Epithelial cell of esophagus (primary cell): ENCODE measurements around the gene MFSD8.
"Not testable (repeated sequence)": the region's sequence is repeated elsewhere in the genome, so short reads cannot be mapped to it uniquely, and the experiment has no call there.

Experiments
- DNase-seq: peaks from one replicate; pipeline ENCODE4 v3.0.0; 2010; ENCODE audit warnings: low read depth
- H3K4me3 ChIP-seq: 2 replicates; pipeline ENCODE4 v1.5.1; 2011; ENCODE audit warnings: mild to moderate bottlenecking, low read length, control low read depth
- TF ChIP-seq, protein P1 (sequence below): IDR thresholded peaks from 2 replicates; pipeline ENCODE4 v1.5.1; 2011; ENCODE audit warnings: low read depth, mild to moderate bottlenecking, low read length, control low read depth, inconsistent platforms; ENCODE audit not compliant: insufficient read depth; ENCODE audit errors: missing control alignments

Gene MFSD8

DNA sequence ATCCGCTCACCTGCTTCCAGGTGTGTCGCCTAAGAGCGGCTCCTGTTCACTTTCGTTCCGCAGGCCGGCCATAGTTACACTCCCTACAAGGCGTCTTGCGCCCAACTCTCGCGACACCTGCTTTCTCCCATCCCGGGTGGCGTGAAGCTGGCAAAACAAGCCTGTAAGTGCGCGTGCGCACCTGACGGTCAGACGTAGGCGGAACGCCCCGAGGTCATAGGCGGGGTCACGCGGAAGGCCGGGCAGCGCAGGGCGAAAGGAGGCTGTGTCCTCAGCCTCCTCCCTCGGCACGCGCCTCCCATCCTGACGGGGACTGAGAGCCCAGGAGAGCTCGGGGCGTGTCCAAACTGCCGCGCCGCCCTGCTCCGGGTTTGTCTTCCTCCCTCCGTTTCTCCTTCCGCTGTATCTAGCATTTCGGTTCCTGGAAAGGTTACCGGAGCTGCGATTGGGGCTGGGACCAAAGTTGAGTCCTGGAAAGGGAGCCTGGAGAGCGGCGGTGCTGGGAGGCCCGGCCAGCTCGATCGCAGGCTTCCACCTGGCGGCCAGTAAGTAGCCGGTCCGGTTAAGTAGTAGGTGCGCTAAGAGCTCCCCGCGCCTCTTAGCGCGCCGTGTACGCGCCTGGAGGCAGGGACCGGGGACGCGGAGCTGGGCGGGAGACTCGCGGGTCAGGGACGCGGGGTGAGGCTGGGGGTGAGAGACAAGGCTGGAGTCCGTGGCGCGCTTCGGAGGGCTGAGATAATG, at the start of gene MFSD8, which contains the start of gene ABHD18:
Gene MFSD8, minus strand, starts transcription at position 112 of the 741 bp plus-strand sequence. Its CDS starts 40 bp downstream, at position 72.
Gene ABHD18, plus strand, starts transcription at position 345 of the 741 bp plus-strand sequence. CDS start 17,550 bp downstream, outside the sequence.
- TF ChIP-seq, protein P1, sequence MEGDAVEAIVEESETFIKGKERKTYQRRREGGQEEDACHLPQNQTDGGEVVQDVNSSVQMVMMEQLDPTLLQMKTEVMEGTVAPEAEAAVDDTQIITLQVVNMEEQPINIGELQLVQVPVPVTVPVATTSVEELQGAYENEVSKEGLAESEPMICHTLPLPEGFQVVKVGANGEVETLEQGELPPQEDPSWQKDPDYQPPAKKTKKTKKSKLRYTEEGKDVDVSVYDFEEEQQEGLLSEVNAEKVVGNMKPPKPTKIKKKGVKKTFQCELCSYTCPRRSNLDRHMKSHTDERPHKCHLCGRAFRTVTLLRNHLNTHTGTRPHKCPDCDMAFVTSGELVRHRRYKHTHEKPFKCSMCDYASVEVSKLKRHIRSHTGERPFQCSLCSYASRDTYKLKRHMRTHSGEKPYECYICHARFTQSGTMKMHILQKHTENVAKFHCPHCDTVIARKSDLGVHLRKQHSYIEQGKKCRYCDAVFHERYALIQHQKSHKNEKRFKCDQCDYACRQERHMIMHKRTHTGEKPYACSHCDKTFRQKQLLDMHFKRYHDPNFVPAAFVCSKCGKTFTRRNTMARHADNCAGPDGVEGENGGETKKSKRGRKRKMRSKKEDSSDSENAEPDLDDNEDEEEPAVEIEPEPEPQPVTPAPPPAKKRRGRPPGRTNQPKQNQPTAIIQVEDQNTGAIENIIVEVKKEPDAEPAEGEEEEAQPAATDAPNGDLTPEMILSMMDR = peak; percentile 45
- peak within 1 kb of the TSS; percentile 90 for H3K4me3 ChIP-seq
- DNase-seq = peak; percentile 100

GRCh38 chr4:128009428-128009827, 44.5 kb upstream of the MFSD8 start:
- TF ChIP-seq, protein P1 = no peak
- no peak for DNase-seq
- no peak overlapping the region for H3K4me3 ChIP-seq

DNA sequence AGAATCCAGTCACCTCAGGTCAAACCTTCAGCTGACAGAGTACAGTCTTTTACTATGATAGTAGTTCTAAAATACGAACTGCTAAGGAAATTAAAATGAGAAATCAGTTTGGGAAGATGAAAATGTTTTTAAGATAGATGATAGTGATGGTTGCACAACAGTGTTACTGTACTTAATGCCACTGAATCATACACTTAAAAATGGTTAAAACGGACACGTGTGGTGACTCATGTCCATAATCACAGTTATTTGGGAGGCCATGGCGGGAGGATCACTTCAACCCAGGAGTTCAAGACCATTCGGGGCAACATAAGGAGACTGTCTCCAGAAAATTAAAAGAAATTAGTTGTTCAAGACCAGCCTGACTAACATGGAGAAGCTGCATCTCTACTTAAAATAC, 41.6 kb upstream of the MFSD8 start:
- DNase-seq = peak; percentile 68
- TF ChIP-seq, protein P1 = no peak
- H3K4me3 ChIP-seq = no peak overlapping the region

GRCh38 chr4:127997534-127998388, 32.8 kb upstream of the MFSD8 start:
- TF ChIP-seq, protein P1 = peak; percentile 43
- H3K4me3 ChIP-seq = no peak overlapping the region
- peak; percentile 69 for DNase-seq

DNA sequence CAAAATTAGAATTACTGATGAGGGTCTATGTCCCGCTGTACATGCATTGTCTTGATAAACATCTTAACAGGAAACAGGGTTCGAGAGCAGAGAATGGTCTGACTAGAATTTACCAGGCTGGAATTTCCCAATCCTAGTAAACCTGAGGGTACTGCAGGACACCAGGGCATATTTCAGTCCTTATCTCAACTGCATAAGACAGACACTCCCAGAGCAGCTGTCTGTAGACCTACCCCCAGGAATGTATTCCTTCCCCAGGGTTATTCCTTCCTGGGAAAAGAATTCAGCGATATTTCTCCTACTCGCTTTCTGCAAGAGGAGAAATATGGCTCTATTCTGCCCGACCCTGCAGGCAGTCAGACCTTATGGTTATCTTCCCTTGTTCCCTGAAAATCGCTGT, 31.5 kb upstream of the MFSD8 start:
- H3K4me3 ChIP-seq, DNase-seq: not testable (repeated sequence)

DNA sequence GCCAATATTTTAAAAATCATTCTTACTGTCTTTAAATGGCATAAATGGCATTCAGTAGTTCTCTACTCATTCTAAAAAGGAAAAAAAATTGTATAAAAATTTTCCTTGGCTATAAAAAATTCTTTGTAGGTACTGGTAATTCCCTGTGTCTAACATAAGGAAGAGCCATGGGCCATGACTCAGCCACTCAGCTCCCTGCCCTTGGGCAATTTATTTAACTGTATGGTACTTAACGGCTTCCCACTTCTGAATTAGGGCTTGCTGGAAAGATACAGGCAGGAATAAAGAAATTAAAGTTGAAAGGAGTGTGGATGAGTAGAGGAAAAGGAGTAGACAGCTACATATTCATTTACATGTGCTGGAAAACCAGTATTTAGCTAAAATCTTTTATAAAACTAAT, 30.8 kb upstream of the MFSD8 start:
- DNase-seq = peak; percentile 82
- no peak overlapping the region for H3K4me3 ChIP-seq
- TF ChIP-seq, protein P1 = no peak

DNA sequence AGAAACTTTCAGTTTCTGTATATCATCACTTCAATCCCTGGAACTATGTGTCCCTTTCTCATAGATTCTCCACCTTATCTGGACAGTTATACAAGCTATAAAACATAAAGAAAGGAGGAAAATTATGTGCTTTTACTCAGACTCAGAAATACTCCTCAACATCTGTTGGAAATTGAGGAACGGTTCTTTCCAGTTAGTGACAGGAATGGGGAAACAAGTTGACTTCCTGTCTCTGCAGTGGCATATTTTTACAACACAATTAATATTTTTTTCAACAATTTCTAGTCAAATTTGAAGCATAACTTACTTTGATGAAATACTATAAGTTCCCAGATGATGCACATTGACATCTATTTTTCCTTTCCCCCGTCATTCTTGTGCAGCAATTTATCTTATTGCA, 28.2 kb upstream of the MFSD8 start:
- DNase-seq = no peak
- H3K4me3 ChIP-seq = no peak overlapping the region

More for the DNA sequence above, 28.2 kb upstream of the MFSD8 start:
- TF ChIP-seq, protein P1 = no peak
